K562 (cell line): ENCODE data around the gene ADAMTS14. TPM values are rescaled to one million over a fixed set of nuclear protein-coding genes. Genes with fewer than 3 reads are reported as not detected.

ENCODE experiments used
- CBFB ChIP-seq: sonication (generic); formaldehyde crosslinking; IDR thresholded peaks from 2 replicates; pipeline ENCODE4 v1.4.0; 2020; ENCODE audit warnings: mild to moderate bottlenecking, missing genetic modification reagents
- LCOR ChIP-seq: sonication (generic); formaldehyde crosslinking; IDR thresholded peaks from 2 replicates; pipeline ENCODE4 v1.8.0; 2022; ENCODE audit warnings: mild to moderate bottlenecking, missing genetic modification reagents
- NELFE ChIP-seq: IDR thresholded peaks from 2 replicates; pipeline ENCODE4 v1.6.1; 2011; ENCODE audit warnings: mild to moderate bottlenecking; ENCODE audit not compliant: insufficient read depth, insufficient read length
- RAD51 ChIP-seq: fragments of 450-650 bp; IDR thresholded peaks from 2 replicates; pipeline ENCODE4 v1.7.1; 2016; ENCODE audit warnings: low read depth, mild to moderate bottlenecking, borderline replicate concordance
- TFAP4 ChIP-seq: sonication (generic); formaldehyde crosslinking; IDR thresholded peaks from 2 replicates; pipeline ENCODE4 v1.8.0; 2022; ENCODE audit warnings: missing genetic modification reagents, mild to moderate bottlenecking, moderate library complexity, borderline replicate concordance
- THRB ChIP-seq: fragments of 450-650 bp; formaldehyde crosslinking; conservative IDR thresholded peaks from 2 replicates; pipeline ENCODE4 v1.4.0; 2022; ENCODE audit warnings: mild to moderate bottlenecking, missing genetic modification characterization
- ZNF449 ChIP-seq: fragments of 250-450 bp; sonication (Bioruptor Pico); IDR thresholded peaks from 2 replicates; pipeline ENCODE4 v1.8.0; 2022; ENCODE audit warnings: moderate library complexity, mild to moderate bottlenecking, inconsistent platforms
- ZNF511 ChIP-seq: sonication (generic); formaldehyde crosslinking; IDR thresholded peaks from 2 replicates; pipeline ENCODE4 v1.8.0; 2022; ENCODE audit warnings: mild to moderate bottlenecking, missing genetic modification reagents
- ZNF76 ChIP-seq: fragments of 250-450 bp; sonication (Bioruptor Pico); IDR thresholded peaks from 2 replicates; pipeline ENCODE4 v1.4.0; 2020; ENCODE audit warnings: mild to moderate bottlenecking, moderate library complexity, borderline replicate concordance
- polyA plus RNA-seq, 8 experiments: library from polyadenylated mRNA; depleted of rRNA in 4 of 8; stranded (reverse) in 5 of 8; unstranded in 3 of 8; fragments of >200 nt; fragmentation: Nextera tagmentation in 2 of 8; fragmentation: Illumina TruSeq in 1 of 8; extraction: Ambion mirVana in 2 of 8; extraction: Trizol in 1 of 8; gene quantifications; 2 replicates each; pipeline versions ENCODE4 v1.2.1 to v1.2.3, GENCODE V29; 2011 to 2014; ENCODE audit warnings: inconsistent platforms in 1 of 8, missing spikeins in 1 of 8
- total RNA-seq, 7 experiments: library from RNA; depleted of rRNA in 6 of 7; stranded (reverse); fragments of >200 nt in 6 of 7; fragmentation: Illumina TruSeq in 2 of 7; extraction: Trizol in 2 of 7; gene quantifications; 2 replicates each; pipeline versions ENCODE4 v1.2.1 to v1.2.3, GENCODE V29; 2011 to 2021; ENCODE audit warnings: low replicate concordance in 1 of 7

ADAMTS14 gene
- total and polyA plus RNA-seq, 9 of the 15 experiments (the other 6 are each of a cell fraction or from before 2014, with no cell fraction given): 0.04 to 37.4 (median 15.9) TPM

GRCh38 chr10:70705121-70705861 lies 33.0 kb downstream of the ADAMTS14 start (continued):
- TF ChIP-seq THRB (no peak), LCOR (CRISPR knock-in tag) (no peak), CBFB (CRISPR knock-in tag) (no peak), TFAP4 (CRISPR knock-in tag) (no peak), RAD51 (no peak), ZNF511 (CRISPR knock-in tag) (no peak), NELFE (no peak), ZNF76 (CRISPR knock-in tag) (no peak), ZNF449 (no peak)
